ENCODE data around the gene HAUS1. TPM values are rescaled to one million over a fixed set of nuclear protein-coding genes. Genes with fewer than 3 reads are reported as not detected.
A peak's percentile ranks its signal among the peaks of the same experiment; 100 is the strongest.

The HAUS1 gene
- polyA plus RNA-seq, 3 donors = 12.1 to 50.4 (median 34.6) TPM

DNA sequence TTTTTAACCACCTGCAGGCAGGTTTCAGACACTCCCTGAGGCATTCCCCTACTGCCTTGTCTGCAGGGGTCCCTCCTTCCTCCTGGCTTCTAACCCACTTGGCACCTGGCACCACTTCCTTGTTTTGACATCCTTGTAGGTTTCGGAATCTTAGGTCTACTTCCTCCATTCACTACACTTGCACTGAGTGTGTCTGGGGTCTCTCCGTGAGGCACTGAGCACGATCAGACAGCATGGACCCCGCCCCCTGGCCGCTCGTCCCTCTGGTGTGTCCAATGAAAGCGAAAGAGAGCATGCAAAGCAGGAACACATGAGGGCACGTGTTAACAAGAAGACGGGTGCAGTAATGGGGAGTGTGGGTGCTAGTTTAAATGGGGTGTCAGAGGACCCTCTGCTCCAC, 63.8 kb downstream of the HAUS1 start:
- H3K4me1 Mint-ChIP-seq = peaks cover 7% of the 10 kb centered on the region
- peak overlapping the region in 2 of 3 experiments; percentile 4 to 66 for H3K4me3 ChIP-seq (replicated peaks in 1 of 3; ENCODE audit: low read depth in 2 of 3, low read length in 3 of 3)
- no peaks in the 10 kb centered on the region for H3K79me2 ChIP-seq (ENCODE audit: insufficient read depth, low read length)
- no peaks in the 10 kb centered on the region for H3K36me3 Mint-ChIP-seq
- peak overlapping the region; percentile 68 for H3K4me2 ChIP-seq (replicated peaks; ENCODE audit: extremely low read depth, low read length, poor library complexity, severe bottlenecking)
- no peak overlapping the region for H3K27ac ChIP-seq (ENCODE audit: low read depth in 1 of 2, low read length in 2 of 2)
- peaks cover 7 to 9% of the 10 kb centered on the region in 2 donors for H3K4me1 ChIP-seq (ENCODE audit: control insufficient read depth in 1 of 2, insufficient read depth in 2 of 2, low read length in 2 of 2)
- no peaks in the 10 kb centered on the region for H3K27me3 ChIP-seq (ENCODE audit: control insufficient read depth in 2 of 2, insufficient read depth in 2 of 2, low read length in 2 of 2)
- peak overlapping the region; percentile 5 for H3K9ac ChIP-seq (ENCODE audit: insufficient read depth, low read length, poor library complexity, severe bottlenecking)
- peak overlapping the region in 3 of 7 donors; percentile 32 to 78 (median 76) for H3K27ac Mint-ChIP-seq
- H3K9me3 Mint-ChIP-seq = peaks cover 0 to 2% (median 0%) of the 10 kb centered on the region in 7 donors
- DNase-seq = peak; percentile 53 to 68 (median 54)
- H3K36me3 ChIP-seq (replicated peaks in 1 of 2; ENCODE audit: control insufficient read depth in 1 of 2, insufficient read depth in 2 of 2, low read length in 2 of 2) = no peaks in the 10 kb centered on the region
- intact Hi-C loops (cut with micrococcal nuclease) = no loop called here
- H3K4me3 Mint-ChIP-seq = peak overlapping the region; percentile 77 to 91
- WGBS (ENCODE audit: insufficient coverage) = 0% methylated on average over 4 of the region's 9 CpGs
- no peaks in the 10 kb centered on the region for H4K20me1 ChIP-seq (ENCODE audit: insufficient read depth, low read length)
- no peaks in the 10 kb centered on the region for H3K9me3 ChIP-seq (replicated peaks in 1 of 2; ENCODE audit: control insufficient read depth in 1 of 2, insufficient read depth in 1 of 2, low read length in 2 of 2)
- no peak for TF ChIP-seq CTCF (IDR thresholded peaks at IDR 0.05)
- H2AFZ ChIP-seq (ENCODE audit: insufficient read depth, low read depth, low read length, poor library complexity, severe bottlenecking) = peak overlapping the region; percentile 68
- peaks cover 0 to 4% (median 1%) of the 10 kb centered on the region in 3 donors for H3K27me3 Mint-ChIP-seq (ENCODE audit: low read depth in 3 of 3)

DNA sequence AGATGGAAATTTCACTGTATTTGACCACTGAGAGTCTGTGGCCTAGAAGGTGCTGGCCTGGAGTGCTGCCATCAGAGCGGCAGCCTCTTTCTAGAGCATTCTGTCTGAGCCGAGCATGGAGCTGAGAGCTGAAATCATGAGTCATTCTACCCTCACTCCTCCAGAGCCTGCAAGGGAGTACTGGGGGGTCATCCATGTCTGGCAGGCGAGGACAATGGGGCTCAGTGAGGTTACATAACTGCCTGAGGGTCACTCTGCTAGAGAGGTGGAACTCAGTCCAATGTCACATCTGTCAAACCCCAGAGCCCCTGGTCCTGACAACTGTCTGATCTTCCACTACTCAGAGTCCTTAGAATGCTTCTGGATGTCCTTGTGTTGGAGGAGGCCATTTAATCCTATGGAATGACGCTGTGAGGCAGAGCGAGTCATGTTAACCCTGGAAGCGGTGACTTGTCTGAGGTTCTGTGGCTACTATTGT, 65.3 kb downstream of the HAUS1 start:
- intact Hi-C loops (cut with micrococcal nuclease) = no loop called here
- H3K27ac Mint-ChIP-seq = peak overlapping the region in 1 of 7 donors; percentile 15
- Histone ChIP-seq H3K27ac (ENCODE audit: low read depth in 1 of 2, low read length in 2 of 2) (no peak overlapping the region), H2AFZ (ENCODE audit: insufficient read depth, low read depth, low read length, poor library complexity, severe bottlenecking) (peak overlapping the region; percentile 50), H3K9me3 (replicated peaks in 1 of 2; ENCODE audit: control insufficient read depth in 1 of 2, insufficient read depth in 1 of 2, low read length in 2 of 2) (no peaks in the 10 kb centered on the region), H3K36me3 (replicated peaks in 1 of 2; ENCODE audit: control insufficient read depth in 1 of 2, insufficient read depth in 2 of 2, low read length in 2 of 2) (no peaks in the 10 kb centered on the region), H3K4me1 (ENCODE audit: control insufficient read depth in 1 of 2, insufficient read depth in 2 of 2, low read length in 2 of 2) (peaks cover 11 to 13% of the 10 kb centered on the region in 2 donors), H3K4me2 (replicated peaks; ENCODE audit: extremely low read depth, low read length, poor library complexity, severe bottlenecking) (no peak overlapping the region), H3K9ac (ENCODE audit: insufficient read depth, low read length, poor library complexity, severe bottlenecking) (no peak overlapping the region), H3K79me2 (ENCODE audit: insufficient read depth, low read length) (peaks cover 7% of the 10 kb centered on the region), H3K27me3 (ENCODE audit: control insufficient read depth in 2 of 2, insufficient read depth in 2 of 2, low read length in 2 of 2) (no peaks in the 10 kb centered on the region), H4K20me1 (ENCODE audit: insufficient read depth, low read length) (no peaks in the 10 kb centered on the region), H3K4me3 (replicated peaks in 1 of 3; ENCODE audit: low read depth in 2 of 3, low read length in 3 of 3) (no peak overlapping the region)
- no peaks in the 10 kb centered on the region for H3K36me3 Mint-ChIP-seq
- peaks cover 0 to 4% (median 1%) of the 10 kb centered on the region in 3 donors for H3K27me3 Mint-ChIP-seq (ENCODE audit: low read depth in 3 of 3)
- peaks cover 9% of the 10 kb centered on the region for H3K4me1 Mint-ChIP-seq
- H3K4me3 Mint-ChIP-seq = no peak overlapping the region
- DNase-seq = no peak
- no peak for TF ChIP-seq CTCF (IDR thresholded peaks at IDR 0.05)
- H3K9me3 Mint-ChIP-seq = peaks cover 0 to 2% (median 0%) of the 10 kb centered on the region in 7 donors
- 100% methylated on average over 3 of the region's 6 CpGs for WGBS (ENCODE audit: insufficient coverage)

All from CD14-positive monocyte (primary cell).